ENCODE results near the gene KLF7. TPM values are rescaled to one million over a fixed set of nuclear protein-coding genes. Genes with fewer than 3 reads are reported as not detected.

Gene KLF7
- polyA plus RNA-seq, 2 of the 4 experiments (the other 2 are of a cell fraction) = 17.8 to 29.8 TPM

DNA sequence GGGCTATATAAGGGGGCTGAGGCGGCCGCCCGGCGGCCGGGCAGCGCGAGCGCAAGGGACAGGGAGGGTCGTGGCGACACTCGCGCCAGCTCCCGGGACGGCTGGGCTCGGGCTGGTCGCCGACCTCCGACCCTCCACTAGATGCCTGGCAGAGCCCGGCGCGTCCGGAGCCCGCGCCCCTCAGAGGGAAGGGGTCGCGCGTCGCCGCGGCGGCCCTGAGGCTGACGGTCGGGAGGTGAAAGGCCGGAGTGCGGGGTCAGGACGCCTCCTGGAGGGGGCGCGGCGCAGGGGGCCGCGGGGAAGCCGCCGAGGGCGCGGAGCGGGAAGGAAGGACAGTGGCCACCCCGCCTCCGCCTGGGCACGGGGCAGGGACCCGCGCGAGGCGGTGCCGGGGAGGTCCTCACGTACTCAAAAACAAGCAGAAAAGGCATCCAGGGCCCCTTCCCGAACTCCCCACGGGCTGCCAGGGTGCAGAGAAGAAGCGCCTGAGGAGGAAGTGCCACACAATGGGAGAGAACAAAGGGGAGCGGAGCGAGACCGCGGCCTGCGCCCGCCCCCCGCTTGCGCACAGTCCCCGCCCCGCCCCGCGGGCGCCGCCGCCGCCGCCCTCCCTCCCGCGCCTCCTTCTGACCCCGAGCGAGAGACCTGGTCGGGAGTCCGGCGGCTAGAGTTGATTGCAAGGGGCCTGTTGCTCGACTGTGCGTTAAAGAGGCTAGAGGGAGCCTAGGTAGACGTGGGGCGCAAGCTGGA, 776 bp upstream of the KLF7 start:
- ChIA-PET POLR2A (interaction anchor here (0.6 to 6.7 kb wide), 40 partner anchors 9 to 458 kb away, joined by 3 to 111 read pairs (median 4); partner anchors contain the start of genes CREB1, FASTKD2, MDH1B and METTL21A), CTCF (interaction anchor here (0.7 to 2.4 kb wide), 7 partner anchors 12 to 307 kb away, joined by 3 to 15 read pairs (median 4); no protein-coding TSS in a partner anchor)
- peak overlapping the region; percentile 97 to 100 for H3K27ac ChIP-seq
- H3K4me1 ChIP-seq = peaks cover 24% of the 10 kb centered on the region
- peak; percentile 42 to 83 for DNase-seq (ENCODE audit: low read depth in 1 of 2, low spot score in 1 of 2)
- no peak for FAIRE-seq
- H3K4me3 ChIP-seq = peak overlapping the region; percentile 76
- 3% methylated on average over 35 of the region's 86 CpGs for WGBS (ENCODE audit: missing lambda C conversion rate)
- ATAC-seq = peak; percentile 62 to 70
- H3K9me3 ChIP-seq = no peaks in the 10 kb centered on the region
- H3K4me2 ChIP-seq = peak overlapping the region; percentile 79
- TF ChIP-seq BHLHE40 (IDR thresholded peaks at IDR 0.05; ENCODE audit: low read depth, low read length) (no peak), EHF (CRISPR knock-in tag; IDR thresholded peaks at IDR 0.05) (0 out of 2 replicates have a peak, but pooled peaks have one; percentile 52), CBX8 (IDR thresholded peaks at IDR 0.05) (no peak), CEBPB (IDR thresholded peaks at IDR 0.05) (no peak), POLR2AphosphoS2 (conservative IDR thresholded peaks at IDR 0.05; ENCODE audit: low read length) (peak; percentile 79; the same call in 1 of the 2 replicates), JUNB (IDR thresholded peaks at IDR 0.05) (no peak), GATA3 (IDR thresholded peaks at IDR 0.05; ENCODE audit: borderline replicate concordance) (peak; percentile 40; the same call in 1 of the 2 replicates), CBX2 (IDR thresholded peaks at IDR 0.05; ENCODE audit: borderline replicate concordance, low read depth) (no peak), FOXS1 (CRISPR knock-in tag; IDR thresholded peaks at IDR 0.05) (no peak), HDAC2 (IDR thresholded peaks at IDR 0.05) (no peak), RFX5 (IDR thresholded peaks at IDR 0.05) (0 out of 2 replicates have a peak, but pooled peaks have one; percentile 21), JUN (IDR thresholded peaks at IDR 0.05) (peak; percentile 98), PHF8 (IDR thresholded peaks at IDR 0.05; ENCODE audit: borderline replicate concordance, low read depth) (peak; percentile 81), TP53 (CRISPR knock-in tag; IDR thresholded peaks at IDR 0.05) (peak; percentile 97), MAFK (IDR thresholded peaks at IDR 0.05; ENCODE audit: partially characterized antibody) (no peak), POLR2A (IDR thresholded peaks at IDR 0.05; ENCODE audit: low read length) (peak; percentile 76), REST (IDR thresholded peaks at IDR 0.05) (peak; percentile 43; the same call in 1 of the 2 replicates), ELK1 (IDR thresholded peaks at IDR 0.05; ENCODE audit: low read depth, low read length) (no peak), ZC3H11A (IDR thresholded peaks at IDR 0.05) (no peak), FOSL2 (IDR thresholded peaks at IDR 0.05) (no peak), FOSL2 (CRISPR knock-in tag; IDR thresholded peaks at IDR 0.05) (peak; percentile 30; the same call in 1 of the 2 replicates), NR3C1 (IDR thresholded peaks at IDR 0.05) (no peak), HOXB13 (CRISPR knock-in tag; IDR thresholded peaks at IDR 0.05; ENCODE audit: low read depth) (no peak), SREBF2 (IDR thresholded peaks at IDR 0.05) (no peak), RARB (CRISPR knock-in tag; IDR thresholded peaks at IDR 0.05) (no peak), RAD21 (conservative IDR thresholded peaks at IDR 0.05 in 1 of 2, IDR thresholded peaks at IDR 0.05 in 1 of 2) (peak in 1 of 2 experiments; percentile 44; a peak in 1 of 5 replicates), CHD2 (IDR thresholded peaks at IDR 0.05; ENCODE audit: low read length, partially characterized antibody) (no peak)
- TF ChIP-seq, protein P1, sequence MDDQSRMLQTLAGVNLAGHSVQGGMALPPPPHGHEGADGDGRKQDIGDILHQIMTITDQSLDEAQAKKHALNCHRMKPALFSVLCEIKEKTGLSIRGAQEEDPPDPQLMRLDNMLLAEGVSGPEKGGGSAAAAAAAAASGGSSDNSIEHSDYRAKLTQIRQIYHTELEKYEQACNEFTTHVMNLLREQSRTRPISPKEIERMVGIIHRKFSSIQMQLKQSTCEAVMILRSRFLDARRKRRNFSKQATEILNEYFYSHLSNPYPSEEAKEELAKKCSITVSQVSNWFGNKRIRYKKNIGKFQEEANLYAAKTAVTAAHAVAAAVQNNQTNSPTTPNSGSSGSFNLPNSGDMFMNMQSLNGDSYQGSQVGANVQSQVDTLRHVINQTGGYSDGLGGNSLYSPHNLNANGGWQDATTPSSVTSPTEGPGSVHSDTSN (IDR thresholded peaks at IDR 0.05) = 0 out of 2 replicates have a peak, but pooled peaks have one; percentile 24
- TF ChIP-seq, protein P2, sequence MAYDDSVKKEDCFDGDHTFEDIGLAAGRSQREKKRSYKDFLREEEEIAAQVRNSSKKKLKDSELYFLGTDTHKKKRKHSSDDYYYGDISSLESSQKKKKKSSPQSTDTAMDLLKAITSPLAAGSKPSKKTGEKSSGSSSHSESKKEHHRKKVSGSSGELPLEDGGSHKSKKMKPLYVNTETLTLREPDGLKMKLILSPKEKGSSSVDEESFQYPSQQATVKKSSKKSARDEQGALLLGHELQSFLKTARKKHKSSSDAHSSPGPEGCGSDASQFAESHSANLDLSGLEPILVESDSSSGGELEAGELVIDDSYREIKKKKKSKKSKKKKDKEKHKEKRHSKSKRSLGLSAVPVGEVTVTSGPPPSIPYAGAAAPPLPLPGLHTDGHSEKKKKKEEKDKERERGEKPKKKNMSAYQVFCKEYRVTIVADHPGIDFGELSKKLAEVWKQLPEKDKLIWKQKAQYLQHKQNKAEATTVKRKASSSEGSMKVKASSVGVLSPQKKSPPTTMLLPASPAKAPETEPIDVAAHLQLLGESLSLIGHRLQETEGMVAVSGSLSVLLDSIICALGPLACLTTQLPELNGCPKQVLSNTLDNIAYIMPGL (CRISPR knock-in tag; IDR thresholded peaks at IDR 0.05; ENCODE audit: borderline replicate concordance) = peak; percentile 91
- TF ChIP-seq, protein P3, sequence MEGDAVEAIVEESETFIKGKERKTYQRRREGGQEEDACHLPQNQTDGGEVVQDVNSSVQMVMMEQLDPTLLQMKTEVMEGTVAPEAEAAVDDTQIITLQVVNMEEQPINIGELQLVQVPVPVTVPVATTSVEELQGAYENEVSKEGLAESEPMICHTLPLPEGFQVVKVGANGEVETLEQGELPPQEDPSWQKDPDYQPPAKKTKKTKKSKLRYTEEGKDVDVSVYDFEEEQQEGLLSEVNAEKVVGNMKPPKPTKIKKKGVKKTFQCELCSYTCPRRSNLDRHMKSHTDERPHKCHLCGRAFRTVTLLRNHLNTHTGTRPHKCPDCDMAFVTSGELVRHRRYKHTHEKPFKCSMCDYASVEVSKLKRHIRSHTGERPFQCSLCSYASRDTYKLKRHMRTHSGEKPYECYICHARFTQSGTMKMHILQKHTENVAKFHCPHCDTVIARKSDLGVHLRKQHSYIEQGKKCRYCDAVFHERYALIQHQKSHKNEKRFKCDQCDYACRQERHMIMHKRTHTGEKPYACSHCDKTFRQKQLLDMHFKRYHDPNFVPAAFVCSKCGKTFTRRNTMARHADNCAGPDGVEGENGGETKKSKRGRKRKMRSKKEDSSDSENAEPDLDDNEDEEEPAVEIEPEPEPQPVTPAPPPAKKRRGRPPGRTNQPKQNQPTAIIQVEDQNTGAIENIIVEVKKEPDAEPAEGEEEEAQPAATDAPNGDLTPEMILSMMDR (IDR thresholded peaks at IDR 0.05) = peak; percentile 49
- TF ChIP-seq, protein P4, sequence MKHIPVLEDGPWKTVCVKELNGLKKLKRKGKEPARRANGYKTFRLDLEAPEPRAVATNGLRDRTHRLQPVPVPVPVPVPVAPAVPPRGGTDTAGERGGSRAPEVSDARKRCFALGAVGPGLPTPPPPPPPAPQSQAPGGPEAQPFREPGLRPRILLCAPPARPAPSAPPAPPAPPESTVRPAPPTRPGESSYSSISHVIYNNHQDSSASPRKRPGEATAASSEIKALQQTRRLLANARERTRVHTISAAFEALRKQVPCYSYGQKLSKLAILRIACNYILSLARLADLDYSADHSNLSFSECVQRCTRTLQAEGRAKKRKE (CRISPR knock-in tag; IDR thresholded peaks at IDR 0.05; ENCODE audit: low read depth) = no peak

Data from A549 (cell line).